Testis (tissue), 2 donors: ENCODE data around the gene BEAN1.

Experiments
- CTCF ChIP-seq, 3 experiments: fragments of 450-650 bp in 2 of 3; fragments of 200-600 bp in 1 of 3; sonication (generic) in 1 of 3; IDR thresholded peaks; one replicate each; pipeline ENCODE4 v1.5.1; 2016 to 2019; ENCODE audit warnings: antibody characterized with exemption in 3 of 3, mild to moderate bottlenecking in 2 of 3, moderate library complexity in 1 of 3
- POLR2A ChIP-seq: fragments of 450-650 bp; IDR thresholded peaks from one replicate; pipeline ENCODE4 v1.6.1; 2017; ENCODE audit warnings: antibody characterized with exemption, mild to moderate bottlenecking, moderate library complexity

DNA sequence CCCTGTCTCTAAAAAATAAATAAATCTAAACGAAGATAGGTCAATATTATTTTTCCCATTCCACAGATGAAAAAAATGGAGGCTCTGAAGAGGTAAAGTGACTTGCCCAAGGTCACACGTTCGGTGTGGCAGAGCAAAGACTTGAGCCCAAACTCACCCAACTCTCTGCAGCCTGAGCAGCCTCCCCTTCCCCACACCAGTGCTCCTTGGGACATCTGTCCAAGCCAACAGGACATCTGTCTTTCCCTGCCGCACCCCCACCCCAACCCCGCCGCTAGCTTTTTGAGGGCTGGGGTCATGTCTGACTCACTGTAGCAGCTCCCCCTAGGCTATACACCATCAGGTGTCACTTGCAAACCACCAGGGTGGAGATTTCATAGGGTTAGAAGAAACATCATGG, 5.2 kb upstream of the BEAN1 start:
- TF ChIP-seq CTCF (IDR thresholded peaks at IDR 0.05) (no peak), POLR2A (no peak)
